KOPT-K1 (cell line): ENCODE measurements around the gene TAB2.
"Not testable (repeated sequence)": the region's sequence is repeated elsewhere in the genome, so short reads cannot be mapped to it uniquely, and the experiment has no call there.

Experiments used
- H3K27ac ChIP-seq: fragments of 200-600 bp; sonication (generic); 2 replicates; pipeline ENCODE4 v1.5.1; 2016; ENCODE audit warnings: antibody characterized with exemption, mild to moderate bottlenecking, low read depth, low read length; ENCODE audit not compliant: poor library complexity, severe bottlenecking
- H3K36me3 ChIP-seq: fragments of 200-600 bp; sonication (generic); 2 replicates; pipeline ENCODE4 v1.5.1; 2017; ENCODE audit warnings: antibody characterized with exemption, mild to moderate bottlenecking, low read length, moderate library complexity; ENCODE audit not compliant: insufficient read depth
- H3K9me3 ChIP-seq: fragments of 200-600 bp; sonication (generic); 2 replicates; pipeline ENCODE4 v1.5.1; 2017; ENCODE audit warnings: antibody characterized with exemption, low read length, mild to moderate bottlenecking; ENCODE audit not compliant: insufficient read depth, poor library complexity, severe bottlenecking

The TAB2 gene

GRCh38 chr6:149440735-149441671 is 123.5 kb downstream of the TAB2 start:
- Histone ChIP-seq H3K27ac (no peak overlapping the region), H3K36me3 (no peaks in the 10 kb centered on the region), H3K9me3 (no peaks in the 10 kb centered on the region)

- H3K27ac ChIP-seq: no peak overlapping the region
- H3K9me3 ChIP-seq: no peaks in the 10 kb centered on the region
- no peaks in the 10 kb centered on the region for H3K36me3 ChIP-seq
These were observed 124.2 kb downstream of the TAB2 start for GRCh38 chr6:149441740-149442139.

GRCh38 chr6:149443411-149444181 is 126.1 kb downstream of the TAB2 start:
- Histone ChIP-seq H3K27ac (no peak overlapping the region), H3K36me3 (no peaks in the 10 kb centered on the region)

GRCh38 chr6:149444360-149445094 is 127.0 kb downstream of the TAB2 start:
- not testable (repeated sequence) for H3K27ac ChIP-seq, H3K9me3 ChIP-seq, H3K36me3 ChIP-seq

More at GRCh38 chr6:149443411-149444181, 126.1 kb downstream of the TAB2 start:
- no peaks in the 10 kb centered on the region for H3K9me3 ChIP-seq

- Histone ChIP-seq H3K27ac (no peak overlapping the region), H3K9me3 (no peaks in the 10 kb centered on the region), H3K36me3 (no peaks in the 10 kb centered on the region)
These were observed 127.6 kb downstream of the TAB2 start for GRCh38 chr6:149445095-149445466.

GRCh38 chr6:149445573-149445972 is 128.1 kb downstream of the TAB2 start:
- H3K9me3 ChIP-seq: no peaks in the 10 kb centered on the region
- no peaks in the 10 kb centered on the region for H3K36me3 ChIP-seq
- no peak overlapping the region for H3K27ac ChIP-seq

GRCh38 chr6:149446791-149447376 is 129.4 kb downstream of the TAB2 start:
- no peaks in the 10 kb centered on the region for H3K36me3 ChIP-seq
- H3K9me3 ChIP-seq: no peaks in the 10 kb centered on the region
- no peak overlapping the region for H3K27ac ChIP-seq

DNA sequence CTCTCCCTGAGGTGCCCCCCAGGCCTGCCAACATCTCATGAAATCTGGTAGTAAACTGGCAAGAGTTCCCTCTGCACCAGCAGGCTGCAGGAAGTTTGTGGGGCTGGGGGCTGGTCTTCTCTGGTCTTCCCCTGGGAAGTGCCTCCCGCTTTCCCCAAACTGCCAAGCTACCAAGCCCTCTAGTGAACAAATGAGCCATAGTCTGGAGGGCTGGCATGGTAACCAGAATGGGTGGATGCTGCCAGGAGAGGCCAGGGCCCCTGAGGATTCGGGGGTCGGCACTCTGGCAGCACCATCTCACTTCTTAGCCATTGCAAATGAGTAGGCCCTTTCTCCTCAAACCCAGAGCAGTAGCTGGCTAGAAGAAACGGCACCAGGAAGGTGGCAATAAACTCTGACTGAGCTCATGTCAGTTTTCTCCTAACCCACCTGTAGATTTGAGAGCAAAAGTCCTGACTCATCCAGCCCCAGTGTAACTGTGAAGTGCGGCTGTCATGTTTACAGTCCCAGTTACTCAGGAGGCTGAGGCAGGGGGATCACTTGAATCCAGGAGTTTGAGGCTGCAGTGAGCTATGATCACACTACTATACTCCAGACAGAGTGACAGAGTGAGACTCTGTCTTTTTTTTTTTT is 131.4 kb downstream of the TAB2 start:
- Histone ChIP-seq H3K36me3 (no peaks in the 10 kb centered on the region), H3K27ac (no peak overlapping the region), H3K9me3 (no peaks in the 10 kb centered on the region)

DNA sequence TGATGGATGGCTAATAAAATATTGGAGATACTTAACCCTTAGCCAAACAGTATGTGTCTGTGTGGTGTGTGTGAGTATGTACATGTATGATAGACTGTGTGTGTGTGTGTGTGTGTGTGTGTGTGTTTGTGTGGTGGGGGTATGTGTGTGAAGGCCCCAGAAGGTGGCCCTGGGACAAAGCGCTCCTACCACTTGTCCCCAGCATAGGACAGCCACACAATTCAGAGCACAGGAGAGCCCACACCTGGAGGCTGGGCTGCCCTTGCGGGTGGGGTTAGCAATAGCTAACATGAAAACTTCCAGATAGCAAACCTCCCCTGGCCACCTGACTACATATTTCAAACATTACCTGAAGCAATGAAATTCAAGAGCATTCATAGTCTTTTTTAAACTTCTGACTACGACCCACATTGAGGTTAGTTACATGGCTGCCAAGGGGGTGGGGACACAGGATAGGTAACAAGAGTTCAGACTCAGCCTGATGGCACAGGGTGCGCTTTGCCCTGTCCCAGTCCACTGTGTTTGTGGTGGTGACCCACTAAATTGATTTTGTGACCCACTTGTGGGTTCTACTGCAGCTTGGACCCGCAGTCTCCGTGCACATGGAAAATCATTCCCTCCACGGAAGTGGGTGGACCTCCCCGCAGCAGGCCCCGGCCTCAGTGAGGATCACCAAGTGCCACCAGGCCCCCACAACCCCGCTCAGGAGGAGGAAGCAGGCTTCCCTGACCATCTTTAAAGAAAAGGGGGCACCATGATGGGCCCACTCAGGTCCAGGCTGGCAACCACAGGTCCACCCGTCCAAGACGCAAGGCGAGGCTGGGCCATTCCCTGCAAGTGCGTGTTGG is 132.5 kb downstream of the TAB2 start:
- H3K36me3 ChIP-seq: no peaks in the 10 kb centered on the region
- H3K27ac ChIP-seq: no peak overlapping the region
- no peaks in the 10 kb centered on the region for H3K9me3 ChIP-seq

- Histone ChIP-seq H3K27ac (no peak overlapping the region), H3K36me3 (no peaks in the 10 kb centered on the region), H3K9me3 (no peaks in the 10 kb centered on the region)
These were observed 133.3 kb downstream of the TAB2 start for GRCh38 chr6:149450679-149451375.

DNA sequence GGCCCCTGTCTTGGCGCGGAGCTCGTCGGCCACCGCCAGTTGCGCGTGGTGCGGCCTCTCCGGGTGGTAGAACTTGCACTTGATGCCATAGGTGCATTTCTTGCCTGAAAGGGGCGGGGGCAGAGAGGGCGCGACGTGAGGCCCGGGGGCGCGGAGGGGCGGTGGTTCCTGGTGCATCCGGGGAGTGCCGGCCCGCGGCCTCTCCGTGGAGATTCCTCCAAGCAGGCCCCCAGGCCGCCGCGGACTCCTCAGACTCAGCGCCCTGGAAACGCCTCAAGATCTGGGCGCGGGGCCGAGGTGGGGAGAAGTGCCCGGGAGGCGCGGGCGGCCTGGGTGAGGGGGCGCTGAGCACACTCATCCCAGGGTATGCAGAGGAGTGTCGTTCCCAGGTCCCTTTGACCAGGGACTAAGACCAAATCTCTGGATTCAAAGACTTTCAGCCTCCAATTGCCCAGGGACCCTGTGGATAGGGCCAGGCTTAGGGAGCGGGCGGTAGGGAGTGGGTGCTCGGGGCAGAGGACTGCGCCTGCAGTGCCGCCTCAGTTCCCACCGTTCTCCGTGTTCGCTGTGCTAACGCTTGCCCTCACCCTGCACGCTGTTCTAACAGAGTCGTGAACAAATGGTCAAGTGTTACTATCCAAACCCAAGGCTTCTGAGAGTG is 134.0 kb downstream of the TAB2 start:
- H3K27ac ChIP-seq: no peak overlapping the region
- H3K36me3 ChIP-seq: no peaks in the 10 kb centered on the region
- H3K9me3 ChIP-seq: no peaks in the 10 kb centered on the region

DNA sequence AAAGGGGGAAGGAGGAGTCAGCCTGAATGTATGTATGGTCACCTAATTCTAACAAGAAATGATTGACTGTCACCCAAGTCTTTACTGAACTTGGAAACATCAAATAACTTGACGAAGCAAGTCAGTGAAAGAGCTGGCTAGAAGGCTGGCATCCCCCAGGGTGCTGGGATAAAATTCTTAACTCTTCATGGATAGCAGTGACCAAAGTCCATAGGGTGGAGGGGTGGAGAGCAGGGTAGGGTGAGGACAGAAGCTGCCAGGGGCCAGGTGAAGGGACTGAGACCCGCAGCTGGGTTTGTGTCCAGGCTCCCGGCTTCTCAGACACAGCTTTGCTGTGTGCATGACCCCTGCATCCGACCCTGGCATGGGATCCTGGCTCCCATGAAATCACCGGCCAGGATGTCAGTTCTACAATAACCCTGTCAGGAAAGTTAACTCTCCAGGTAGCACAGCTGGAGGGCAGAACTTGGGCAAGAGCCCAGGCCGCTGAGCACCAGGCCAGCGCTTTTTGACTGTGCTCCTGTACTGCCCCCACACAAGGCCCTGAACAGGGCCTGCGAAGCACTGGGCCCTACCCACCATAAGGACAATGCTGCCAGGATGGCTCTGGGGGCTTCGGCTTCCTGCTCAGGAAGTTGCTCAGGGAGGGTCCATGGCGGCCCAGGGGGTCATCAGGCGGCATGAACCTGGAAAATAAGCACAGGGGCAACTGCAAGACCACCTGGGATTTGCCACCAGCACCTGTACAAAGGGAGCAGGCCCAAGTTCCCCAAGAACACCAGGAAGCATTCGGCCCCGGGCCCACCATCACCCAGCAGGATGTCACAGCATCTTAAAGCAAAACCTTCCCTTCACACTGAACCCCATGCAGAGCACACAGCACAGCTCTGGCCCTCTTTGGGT is 134.8 kb downstream of the TAB2 start:
- Histone ChIP-seq H3K27ac (no peak overlapping the region), H3K9me3 (no peaks in the 10 kb centered on the region)

More for the DNA sequence above, 134.8 kb downstream of the TAB2 start:
- H3K36me3 ChIP-seq: no peaks in the 10 kb centered on the region
